Limb (tissue), 2 donors: ENCODE results near the gene TRIM4.
"Not testable (repeated sequence)": the region's sequence is repeated elsewhere in the genome, so short reads cannot be mapped to it uniquely, and the experiment has no call there.

Source experiments
- DNase-seq, 2 donors: peaks; one replicate each; pipeline ENCODE4 v3.0.0-alpha.2; 2016; ENCODE audit errors: extremely low spot score in 2 of 2

Gene TRIM4

GRCh38 chr7:99919814-99920112, 433 bp upstream of the TRIM4 start:
- DNase-seq: no peak

GRCh38 chr7:99910976-99911375, 8.4 kb downstream of the TRIM4 start:
- DNase-seq: no peak

DNA sequence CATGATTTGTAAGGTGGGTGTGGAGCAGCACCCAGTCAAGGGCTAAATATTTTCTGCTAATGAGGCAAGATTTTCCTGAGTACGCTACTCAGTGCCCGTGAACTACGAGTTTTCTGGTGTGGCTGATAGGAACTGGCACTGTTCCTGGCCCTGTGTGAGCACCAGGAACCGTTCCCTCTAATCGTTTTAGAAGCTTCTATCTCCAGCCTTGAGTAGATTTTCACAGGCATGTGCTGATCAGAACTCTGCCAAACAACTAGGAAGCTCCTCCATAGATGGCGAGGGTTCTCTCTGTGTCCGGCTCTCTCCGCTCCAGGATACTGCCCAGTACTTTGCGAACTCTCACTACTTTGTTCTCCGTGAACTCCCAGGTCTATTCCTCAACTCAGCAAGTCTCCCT, 17.7 kb downstream of the TRIM4 start:
- no peak for DNase-seq

- no peak for DNase-seq
Observed at GRCh38 chr7:99899830-99900519, 19.4 kb downstream of the TRIM4 start.

DNA sequence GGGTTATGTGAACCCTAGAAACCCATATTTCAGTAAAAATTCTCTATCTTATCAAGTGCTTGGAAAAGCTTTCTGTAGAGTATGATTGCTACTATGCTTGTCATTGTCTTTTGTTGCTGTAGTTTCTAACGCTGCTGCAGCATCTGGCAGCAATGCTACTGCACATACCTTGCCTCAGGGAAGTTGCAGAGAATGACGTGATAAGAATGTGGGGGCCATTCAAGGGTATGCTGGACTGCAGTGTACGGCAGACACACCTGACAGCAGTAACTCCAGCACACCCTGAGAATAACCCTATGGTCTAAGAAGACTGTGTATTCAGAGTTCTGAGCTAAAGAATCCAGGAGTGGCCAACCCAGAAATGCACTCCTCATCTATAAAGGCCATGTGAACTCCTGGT, 20.5 kb downstream of the TRIM4 start:
- DNase-seq: no peak

- no peak for DNase-seq
Observed at GRCh38 chr7:99898023-99898357, 21.3 kb downstream of the TRIM4 start.

- no peak for DNase-seq
Observed at GRCh38 chr7:99897322-99898022, 21.9 kb downstream of the TRIM4 start.

- DNase-seq: no peak
Observed at GRCh38 chr7:99894738-99895137, 24.6 kb downstream of the TRIM4 start.

- no peak for DNase-seq
Observed at GRCh38 chr7:99893280-99893679, 26.1 kb downstream of the TRIM4 start.

DNA sequence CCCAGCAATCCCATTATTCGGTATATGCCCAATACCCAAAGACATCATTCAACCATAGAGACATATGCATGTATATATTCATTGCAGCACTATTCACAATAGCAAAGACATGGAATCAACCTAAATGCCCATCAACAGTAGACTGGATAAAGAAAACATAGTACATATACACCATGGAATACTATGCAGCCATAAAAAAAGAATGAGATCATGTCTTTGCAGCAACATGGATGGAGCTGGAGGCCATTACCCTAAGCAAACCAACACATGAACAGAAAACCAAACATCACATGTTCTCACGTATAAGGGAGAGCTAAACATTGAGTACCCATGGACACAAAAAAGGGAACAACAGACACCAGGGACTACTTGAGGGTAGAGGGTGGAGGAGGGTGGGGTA, 29.0 kb downstream of the TRIM4 start:
- DNase-seq: not testable (repeated sequence)

DNA sequence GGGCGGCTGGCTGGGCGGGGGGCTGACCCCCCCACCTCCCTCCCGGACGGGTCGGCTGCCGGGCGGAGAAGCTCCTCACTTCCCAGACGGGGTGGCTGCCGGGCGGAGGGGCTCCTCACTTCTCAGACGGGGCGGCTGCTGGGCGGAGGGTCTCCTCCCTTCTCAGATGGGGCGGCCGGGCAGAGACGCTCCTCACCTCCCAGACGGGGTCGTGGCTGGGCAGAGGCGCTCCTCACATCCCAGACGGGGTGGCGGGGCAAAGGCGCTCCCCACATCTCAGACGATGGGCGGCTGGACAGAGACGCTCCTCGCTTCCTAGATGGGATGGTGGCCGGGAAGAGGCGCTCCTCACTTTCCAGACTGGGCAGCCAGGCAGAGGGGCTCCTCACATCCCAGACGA, 31.0 kb downstream of the TRIM4 start:
- DNase-seq: not testable (repeated sequence)

- no peak for DNase-seq
Observed at GRCh38 chr7:99881370-99881769, 38.0 kb downstream of the TRIM4 start.

DNA sequence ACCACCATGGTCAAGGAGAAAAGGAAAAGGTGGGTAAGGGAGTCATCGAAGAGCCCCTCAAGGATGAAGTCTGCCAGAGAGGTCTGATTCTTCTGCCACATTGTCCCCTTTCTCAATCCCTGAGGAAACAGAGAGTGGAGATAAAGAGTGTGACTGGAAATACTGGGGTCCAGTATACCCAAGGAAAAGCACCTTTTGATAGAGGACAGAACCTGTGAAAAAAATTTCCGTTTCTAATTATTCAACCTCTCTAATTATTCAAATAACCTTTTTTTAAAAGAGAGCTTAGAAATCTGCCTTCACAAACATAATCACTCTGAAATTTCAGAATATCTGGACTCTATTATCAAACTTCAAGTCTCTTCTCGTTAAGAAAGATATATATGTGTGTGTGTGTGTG, 42.4 kb downstream of the TRIM4 start, which contains the start of gene OR2AE1:
TSS of gene OR2AE1 (minus strand) at position 101 of the 400 bp plus-strand sequence. CDS start at position 101, 0 bp downstream.
- no peak for DNase-seq

- DNase-seq: no peak
Observed at GRCh38 chr7:99876491-99876890, 42.8 kb downstream of the TRIM4 start.

GRCh38 chr7:99868246-99868645, 51.1 kb downstream of the TRIM4 start:
- no peak for DNase-seq

DNA sequence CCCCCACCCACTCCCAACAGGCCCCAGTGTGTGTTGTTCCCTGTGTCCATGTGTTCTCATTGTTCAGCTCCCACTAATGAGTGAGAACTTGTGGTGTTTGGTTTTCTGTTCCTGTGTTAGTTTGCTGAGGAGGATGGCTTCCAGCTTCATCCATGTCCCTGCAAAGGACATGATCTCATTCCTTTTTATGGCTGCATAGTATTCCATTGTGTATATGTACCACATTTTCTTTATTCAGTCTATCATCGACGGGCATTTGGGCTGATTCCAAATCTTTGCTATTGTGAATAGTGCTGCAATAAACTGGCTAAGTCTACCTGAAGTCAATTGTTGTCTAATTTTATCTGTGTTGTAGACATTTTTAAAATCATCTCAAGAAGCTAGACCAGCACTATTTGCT, 51.9 kb downstream of the TRIM4 start:
- DNase-seq: not testable (repeated sequence)

DNA sequence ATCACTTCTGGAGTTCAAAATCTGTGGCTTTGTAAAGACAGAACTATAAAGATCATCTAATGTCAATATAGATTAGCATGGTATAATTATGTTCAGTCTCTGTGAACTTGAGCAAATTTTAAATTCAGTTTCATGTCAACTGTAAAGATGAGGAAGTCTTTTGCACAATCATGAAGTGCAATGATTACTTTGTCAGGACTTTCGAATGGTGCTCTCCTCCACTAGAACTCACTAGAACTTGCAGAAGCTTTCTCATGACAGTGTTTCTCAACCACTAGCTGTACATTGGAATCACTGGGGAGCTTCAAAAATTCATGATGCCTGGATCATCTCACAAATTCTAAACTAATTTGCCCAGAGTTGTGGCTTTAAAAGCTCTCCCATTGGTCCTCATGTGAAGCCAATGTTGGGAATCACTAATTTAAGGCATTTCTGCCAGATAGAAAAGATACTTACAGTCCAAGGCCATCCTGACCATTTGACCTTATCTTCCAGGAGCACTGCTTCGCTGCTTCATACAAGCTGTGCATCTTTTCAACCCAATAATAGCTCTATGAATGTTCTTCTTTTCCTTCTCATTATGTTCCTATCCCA, 55.4 kb downstream of the TRIM4 start:
- DNase-seq: no peak

DNA sequence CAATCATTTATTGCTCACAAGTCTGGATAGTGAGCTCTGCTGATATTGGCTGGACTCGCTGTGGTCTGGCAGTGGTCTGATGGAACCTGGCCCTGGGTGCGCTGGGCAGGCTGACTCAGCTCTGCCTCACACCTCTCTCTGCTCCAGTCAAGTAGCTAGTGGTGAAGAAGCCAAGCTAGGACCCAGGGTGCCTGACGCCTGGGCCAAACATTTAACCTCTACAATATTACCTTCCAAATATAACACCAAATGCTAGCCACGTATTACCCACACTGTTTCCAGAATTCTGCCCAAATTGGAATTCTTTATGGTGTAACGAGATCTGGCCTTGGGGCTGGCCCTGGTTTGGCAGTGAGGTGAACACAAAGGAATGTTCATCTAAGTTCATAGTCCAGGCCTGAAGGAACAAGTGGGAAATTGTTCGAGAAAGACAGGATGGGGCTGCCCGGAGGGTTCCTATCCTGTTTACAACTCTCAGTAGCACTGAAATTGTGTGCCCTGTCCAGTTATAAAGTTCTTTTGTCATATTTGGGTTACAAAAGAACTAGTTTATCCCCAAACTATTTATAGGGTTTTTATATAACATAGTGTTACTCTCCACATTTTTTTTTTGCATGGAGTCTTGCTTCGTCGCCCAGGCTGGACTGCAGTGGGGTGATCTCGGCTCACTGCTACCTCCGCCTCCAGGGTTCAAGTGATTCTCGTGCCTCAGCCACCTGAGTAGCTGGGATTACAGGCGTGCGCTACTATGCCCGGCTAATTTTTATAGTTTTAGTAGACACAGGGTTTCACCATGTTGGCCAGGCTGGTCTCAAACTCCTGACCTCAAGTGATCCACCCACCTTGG, 58.8 kb downstream of the TRIM4 start:
- peak; percentile 4 to 30 for DNase-seq

DNA sequence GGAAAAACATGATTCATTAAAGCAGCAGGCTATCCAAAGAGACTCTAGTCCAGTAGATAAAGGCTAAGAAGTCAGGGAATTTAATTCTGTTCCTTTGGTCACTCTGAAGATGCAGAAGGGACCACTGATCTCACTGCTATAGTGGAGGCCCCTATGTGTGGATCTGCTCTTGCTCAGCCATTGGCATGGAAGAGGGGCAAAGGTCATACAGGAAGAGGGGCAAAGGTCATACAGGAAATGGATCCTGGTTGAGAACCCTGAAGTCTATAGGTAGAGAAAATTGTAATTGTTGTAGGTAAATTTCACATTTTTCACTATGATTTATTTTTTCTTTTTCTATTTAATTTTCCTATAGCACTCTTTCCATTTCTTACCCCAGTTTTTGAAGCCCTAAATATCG, 64.1 kb downstream of the TRIM4 start:
- no peak for DNase-seq

DNA sequence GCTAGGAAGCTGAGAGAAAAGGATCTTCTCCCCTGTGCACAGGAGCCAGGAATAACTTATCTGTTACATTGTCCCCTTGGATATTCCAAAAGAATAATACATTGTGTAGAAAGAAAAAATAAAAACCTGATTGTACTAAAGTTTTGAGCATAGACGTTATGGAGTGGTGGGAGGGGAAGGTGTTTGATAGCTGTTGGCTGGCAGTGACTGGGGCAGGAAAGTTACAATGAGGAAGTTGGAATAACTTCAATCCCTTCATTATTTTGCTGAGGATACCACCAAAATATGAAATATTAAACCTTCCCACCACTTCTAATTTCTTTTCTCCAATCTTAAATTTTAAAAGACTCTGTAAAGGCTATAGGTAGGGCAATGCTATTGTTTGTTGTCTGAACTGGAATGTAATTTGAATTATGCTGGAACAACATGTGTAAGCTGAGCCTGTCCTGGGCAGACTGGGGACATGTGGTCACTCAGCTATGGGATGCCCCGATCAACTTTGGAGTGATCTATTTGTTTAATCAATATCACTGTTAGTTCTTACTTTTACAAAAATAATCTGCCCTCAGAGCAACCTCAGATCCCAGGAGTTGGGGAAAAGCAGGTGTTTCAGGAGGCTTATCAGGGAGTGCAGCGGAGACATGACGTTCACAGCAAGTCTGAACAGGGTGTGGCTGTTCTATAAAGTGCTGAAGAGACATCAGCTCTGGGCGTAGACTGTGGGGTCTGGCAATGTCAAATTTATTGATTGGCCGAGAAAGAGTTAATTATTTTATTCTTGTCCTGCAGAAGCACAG, 70.7 kb downstream of the TRIM4 start:
- DNase-seq: no peak

GRCh38 chr7:99844328-99844727, 75.0 kb downstream of the TRIM4 start:
- DNase-seq: no peak
